NCI-H1105 treated with DMSO at 0.1 percent for 48 hours (cell line): Measurements from ENCODE around the gene SPATA16.
"Not testable (repeated sequence)": the region's sequence is repeated elsewhere in the genome, so short reads cannot be mapped to it uniquely, and the experiment has no call there.

Experiments
- DNase-seq: peaks from one replicate; lab custom pipeline; 2025; lab: John Stamatoyannopoulos, UW

The SPATA16 gene, protein sequence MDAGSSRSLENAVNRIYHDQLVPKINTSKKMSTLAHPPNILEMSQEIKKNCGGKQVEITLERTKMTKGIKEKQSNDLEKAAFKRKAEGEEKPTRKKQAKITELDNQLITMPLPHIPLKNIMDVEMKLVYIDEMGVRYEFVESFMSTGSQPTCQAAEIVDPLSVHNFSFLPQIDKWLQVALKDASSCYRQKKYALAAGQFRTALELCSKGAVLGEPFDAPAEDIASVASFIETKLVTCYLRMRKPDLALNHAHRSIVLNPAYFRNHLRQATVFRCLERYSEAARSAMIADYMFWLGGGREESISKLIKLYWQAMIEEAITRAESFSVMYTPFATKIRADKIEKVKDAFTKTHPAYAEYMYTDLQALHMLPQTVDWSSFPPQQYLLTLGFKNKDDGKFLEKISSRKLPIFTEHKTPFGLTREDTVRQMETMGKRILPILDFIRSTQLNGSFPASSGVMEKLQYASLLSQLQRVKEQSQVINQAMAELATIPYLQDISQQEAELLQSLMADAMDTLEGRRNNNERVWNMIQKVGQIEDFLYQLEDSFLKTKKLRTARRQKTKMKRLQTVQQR

DNA sequence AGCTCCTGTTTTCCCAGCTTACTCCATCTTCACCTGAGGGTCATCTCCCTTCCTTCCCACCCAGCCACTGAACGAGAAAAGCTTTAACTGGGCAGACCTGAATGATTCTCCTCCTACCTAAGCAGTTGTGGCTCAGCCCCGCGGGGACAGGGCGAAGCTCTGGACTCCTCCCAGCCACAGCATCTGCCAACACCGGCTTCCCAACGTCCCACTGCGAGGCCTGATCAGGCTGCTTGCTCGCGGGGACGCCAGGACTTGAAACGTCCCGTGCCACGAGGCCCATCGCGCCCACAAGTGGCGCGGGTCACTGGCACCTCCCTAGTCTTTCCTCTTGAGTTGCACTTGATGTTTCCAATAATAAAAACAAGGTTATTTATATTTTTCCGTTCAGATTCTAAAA is at the start of gene SPATA16:
Gene SPATA16, minus strand, starts transcription at position 250 of the 400 bp plus-strand sequence. CDS start 23,504 bp downstream, outside the sequence.
- DNase-seq: no peak

DNA sequence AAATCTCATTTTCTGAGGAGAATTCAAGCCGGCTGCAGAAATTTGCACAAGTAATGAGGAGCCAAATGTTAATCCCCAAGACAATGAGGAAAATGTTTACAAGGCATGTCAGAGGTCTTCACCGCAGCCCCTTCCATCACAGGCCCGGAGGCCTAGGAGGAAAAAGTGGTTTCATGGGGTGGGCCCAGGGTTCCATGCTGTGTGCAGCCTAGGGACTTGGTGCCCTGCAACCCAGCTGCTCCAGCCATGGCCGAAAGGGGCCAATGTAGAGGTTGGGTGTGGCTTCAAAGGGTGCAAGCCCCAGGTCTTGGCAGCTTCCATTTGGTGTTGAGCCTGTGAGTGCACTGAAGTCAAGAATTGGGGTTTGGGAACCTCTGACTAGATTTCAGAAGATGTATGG is 42.0 kb upstream of the SPATA16 start:
- not testable (repeated sequence) for DNase-seq

DNA sequence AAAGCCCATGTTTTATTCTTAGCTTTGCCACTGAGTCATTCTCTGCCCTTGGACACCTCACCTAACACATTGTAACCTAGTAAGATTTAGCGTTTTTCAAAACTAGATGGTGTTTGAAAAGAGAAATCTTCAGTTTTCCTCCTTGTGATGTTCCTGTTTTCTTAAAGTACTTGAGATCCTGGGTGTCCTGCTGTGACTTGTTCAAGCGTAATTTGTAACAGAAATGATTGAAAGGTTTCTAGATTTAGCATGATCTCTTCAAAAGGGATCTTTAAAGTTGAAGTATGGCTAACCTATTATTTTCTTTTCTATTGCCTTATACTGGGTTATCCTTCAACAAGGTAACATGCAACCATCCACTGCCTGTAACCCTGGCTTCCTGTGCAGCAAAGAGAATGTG is 32.6 kb upstream of the SPATA16 start:
- DNase-seq: no peak

DNA sequence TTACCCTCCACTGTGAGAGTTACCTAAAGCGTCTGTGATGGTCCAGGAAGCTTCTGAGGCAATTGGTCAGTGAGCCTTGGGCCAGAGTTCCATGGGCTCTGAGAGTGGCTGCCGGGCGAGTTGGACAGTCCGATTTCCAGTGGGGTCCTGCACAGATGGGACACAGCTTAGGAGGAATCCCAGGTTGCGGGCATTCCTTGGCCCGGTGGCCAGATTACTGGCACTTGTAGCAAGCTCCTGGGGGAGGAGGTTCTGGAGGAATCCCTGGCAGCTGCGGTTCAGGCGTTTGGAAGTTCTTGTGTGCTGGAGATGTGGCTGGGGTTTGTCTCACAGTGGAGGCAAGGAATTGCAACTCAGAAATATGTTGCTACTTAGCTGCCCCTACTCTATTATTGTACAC is 18.1 kb upstream of the SPATA16 start:
- DNase-seq: not testable (repeated sequence)

DNA sequence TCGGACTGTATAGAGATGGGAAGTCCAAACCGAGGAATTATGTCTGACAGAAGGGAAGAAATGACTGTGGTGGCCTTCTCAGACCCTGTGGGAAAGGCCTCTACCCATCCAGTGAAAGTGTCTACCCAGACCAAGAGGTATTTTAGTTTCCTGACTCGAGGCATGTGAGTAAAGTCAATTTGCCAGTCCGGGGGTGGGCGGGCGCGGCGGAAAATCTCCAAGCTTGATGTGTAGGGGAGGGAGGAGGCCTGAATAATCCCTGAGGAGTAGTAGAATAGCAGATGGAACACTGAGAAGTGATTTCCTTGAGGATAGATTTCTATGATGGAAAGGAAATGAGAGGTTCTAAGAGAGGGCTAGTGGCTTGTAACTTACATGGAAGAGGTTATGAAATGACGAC is 15.5 kb upstream of the SPATA16 start:
- not testable (repeated sequence) for DNase-seq

DNA sequence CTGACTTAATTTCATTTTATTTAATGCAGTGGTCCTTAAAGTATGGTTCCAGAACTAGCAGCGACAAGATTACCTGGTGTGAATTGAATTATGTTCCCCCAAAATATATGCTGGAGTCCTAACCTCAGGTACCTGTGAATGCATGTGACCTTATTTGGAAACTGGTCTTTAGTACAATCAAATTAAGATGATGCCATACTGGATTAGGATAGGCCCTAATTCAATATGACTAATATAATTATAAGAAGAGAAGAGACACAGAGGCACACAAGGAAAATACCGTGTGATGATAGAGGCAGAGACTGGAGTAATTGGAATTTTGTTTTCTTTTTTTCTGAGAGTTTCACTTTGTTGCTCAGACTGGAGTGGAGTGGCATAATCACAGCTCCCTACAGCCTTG is 12.6 kb upstream of the SPATA16 start:
- no peak for DNase-seq

DNA sequence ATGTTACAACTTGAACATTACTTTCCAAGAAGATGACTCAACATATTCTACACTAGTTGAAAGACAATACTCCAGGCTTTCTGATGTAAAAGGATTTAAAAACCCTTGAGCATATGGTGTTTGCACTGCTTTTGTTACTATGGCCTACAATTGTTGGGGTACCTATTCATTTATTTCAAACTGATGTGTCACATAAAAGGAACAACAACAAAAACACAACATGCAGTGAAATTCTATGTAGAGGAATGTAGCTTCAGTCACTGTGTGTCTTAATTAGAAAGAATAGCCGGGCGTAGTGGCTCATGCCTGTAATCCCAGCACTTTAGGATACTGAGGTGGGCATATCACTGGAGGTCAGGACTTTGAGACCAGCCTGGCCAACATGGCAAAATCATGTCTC is 1.6 kb downstream of the SPATA16 start:
- DNase-seq: no peak

DNA sequence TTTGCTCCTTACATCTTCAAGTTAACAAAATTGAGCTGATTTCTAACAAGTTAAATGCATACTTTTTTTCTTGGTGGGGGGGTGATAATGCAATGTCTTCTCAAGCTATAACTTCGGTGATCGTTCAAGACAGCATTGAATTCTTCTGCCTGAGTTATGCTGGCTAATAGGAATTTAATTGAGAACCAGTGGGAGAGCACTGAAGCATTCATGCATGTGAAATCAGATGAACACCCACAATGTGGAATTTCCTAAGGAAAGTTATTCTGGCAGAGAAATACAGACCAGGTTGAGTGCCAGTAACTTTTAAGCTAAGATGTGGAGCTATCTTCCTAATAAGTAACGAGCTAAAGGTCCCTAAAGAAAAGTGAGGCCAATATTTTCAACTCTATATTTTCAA is 3.0 kb downstream of the SPATA16 start:
- DNase-seq: no peak

DNA sequence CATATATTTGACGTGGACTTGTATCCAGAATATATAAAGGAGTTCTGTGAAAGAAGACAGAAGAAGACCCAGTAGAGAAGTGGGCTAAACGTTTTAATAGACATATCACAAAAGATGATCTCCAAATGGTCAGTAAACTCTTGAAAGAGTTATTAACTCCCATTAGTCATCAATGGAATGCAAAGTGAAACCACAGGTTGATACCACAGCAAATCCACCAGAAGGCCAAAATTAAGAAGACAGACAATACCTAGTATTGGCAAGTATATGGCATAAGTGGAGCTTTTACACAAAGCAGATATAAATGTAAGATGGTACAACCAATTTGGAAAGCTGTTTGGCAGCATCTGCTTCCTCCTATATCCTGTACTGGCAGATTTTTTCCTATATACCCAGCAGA is 6.0 kb downstream of the SPATA16 start:
- no peak for DNase-seq

DNA sequence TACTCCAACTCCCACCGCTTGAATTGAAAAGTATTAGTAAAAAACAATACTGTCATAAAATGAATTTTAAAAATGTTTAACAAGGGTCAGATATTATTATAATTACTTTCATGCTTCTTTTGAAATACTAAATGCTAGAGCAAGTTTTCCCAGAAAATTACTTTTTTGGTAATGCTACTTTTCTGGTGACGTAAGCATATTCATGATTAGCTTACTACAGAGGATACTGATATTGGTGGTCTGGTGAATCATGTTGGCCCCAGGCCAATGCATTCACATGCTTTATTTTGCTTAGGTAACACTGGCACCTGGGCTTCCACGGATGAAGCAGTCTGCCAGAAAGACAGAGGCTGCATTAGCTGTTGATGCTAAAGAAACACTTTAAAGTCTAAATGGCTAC is 12.4 kb downstream of the SPATA16 start:
- no peak for DNase-seq

DNA sequence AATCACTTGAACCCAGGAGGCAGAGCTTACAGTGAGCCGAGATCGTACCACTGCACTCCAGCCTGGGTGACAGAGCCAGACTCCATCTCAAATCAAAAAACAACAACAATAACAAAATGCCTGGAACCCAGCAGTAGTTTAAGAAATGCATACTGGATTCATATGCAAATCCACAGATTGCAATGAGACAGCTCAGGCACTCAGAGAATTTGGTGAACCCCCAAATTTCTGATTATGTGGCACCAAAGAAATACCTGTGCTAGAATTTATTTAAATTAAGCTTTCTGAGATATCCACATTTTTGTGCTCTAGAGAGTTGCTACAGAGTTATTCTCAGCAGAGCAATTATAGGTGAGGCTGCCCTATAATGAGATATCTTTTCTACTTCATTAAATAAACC is 29.7 kb downstream of the SPATA16 start:
- no peak for DNase-seq

DNA sequence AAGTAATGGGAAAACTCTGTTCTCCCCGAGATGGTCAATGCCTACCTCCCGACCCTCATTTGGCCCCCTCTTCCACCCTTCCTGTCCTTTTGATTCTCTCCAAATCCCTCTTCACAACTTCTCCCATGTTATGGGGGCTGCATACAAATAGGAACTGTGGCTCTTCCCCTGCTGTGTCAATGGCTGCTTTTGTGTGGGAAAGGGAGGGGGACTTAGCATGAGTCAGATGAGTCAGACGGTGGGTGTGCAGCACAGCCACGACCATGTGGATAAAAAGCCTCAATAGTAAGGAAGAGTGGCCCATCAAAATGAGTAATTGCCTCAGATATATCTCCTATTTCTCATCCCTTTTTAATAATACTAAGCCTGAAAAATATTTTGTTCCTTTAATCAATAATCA is 31.9 kb downstream of the SPATA16 start:
- no peak for DNase-seq

DNA sequence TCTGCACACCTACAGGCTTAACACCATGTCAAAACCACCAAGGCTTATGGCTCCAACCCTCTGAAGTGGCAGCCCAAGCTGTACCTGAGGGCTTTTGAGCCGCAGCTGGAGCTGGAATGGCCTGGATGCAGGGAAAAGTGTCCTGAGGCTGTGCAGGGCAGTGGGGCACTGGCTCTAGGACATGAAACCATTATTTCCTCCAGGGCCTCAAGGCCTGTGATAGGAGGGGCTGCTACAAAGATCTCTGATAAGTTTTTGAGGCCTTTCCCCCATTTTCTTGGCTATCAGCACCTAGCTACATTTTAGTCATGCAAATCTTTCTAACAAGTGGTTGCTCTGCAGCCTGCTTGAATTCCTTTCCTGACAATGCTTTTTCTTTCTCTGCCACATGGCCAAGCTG is 37.6 kb downstream of the SPATA16 start:
- DNase-seq: no peak

DNA sequence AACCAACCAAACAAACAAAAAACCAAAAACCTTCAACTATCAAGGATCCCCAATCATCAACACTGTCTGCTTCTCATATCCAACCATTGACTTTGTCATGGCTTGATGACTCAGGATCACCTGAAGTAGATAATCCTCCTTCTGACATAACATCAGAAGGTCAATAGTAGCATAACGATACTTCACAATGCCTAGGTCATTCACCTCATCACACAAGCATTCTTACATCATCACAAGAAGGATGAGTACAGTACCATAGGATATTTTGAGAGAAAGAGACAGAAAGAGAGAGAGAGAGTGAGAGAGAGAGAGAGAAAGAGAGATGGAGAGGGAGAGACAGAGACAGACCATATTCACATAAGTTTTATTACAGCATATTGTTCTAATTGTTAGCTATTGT is 42.1 kb downstream of the SPATA16 start:
- no peak for DNase-seq

DNA sequence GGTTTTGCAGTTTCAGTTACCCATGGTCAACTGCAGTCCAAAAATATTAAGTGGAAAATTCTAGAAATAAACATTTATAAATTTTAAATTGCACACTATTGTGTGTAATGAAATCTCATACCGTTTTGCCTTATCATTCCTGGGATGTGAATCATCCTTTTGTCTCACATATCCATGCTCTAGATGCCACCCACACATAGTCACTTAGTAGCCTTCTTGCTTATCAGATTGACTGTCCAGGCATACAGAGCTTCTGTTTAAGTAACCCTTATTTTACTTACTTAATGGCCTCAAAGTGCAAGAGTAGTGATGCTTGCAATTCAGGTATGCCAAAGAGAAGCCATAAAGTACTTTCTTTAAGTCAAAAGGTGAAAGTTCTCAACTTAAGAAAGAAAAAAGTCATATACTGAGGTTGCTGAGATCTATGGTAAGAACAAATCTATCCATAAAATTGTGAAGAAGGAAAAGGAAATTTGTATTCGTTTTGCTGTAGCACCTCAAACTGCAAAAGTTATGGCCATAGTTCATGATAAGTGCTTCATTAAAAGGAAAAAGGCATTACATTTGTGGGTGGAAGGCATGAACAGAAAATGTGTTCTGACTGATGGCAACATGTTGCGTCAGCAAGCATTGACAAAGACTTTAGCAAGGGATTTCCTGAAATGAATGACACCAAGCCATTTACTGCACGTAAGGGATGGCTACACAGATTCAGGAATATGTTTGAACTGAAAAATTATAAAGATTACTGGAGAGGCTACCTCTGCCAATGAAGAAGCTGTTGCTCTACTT is 43.8 kb downstream of the SPATA16 start:
- DNase-seq: no peak

DNA sequence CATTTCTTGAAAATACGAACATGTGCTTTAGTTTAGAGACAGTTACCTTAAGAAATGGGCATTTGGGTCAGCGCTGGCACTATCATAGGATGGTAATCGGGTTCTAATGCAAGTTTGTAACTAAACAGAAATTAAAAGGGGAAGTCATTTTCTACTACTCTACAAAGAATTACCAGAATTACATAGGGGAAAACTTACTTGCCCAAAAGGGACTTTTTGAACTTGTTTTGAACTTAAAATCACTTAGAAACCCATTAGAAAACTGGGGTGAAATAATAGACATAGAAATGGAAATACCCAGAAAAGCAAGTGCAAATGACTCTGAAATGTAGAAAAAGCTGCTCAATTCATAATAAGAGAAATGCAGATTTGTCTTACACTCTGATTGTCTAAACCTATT is 44.9 kb downstream of the SPATA16 start:
- DNase-seq: no peak

DNA sequence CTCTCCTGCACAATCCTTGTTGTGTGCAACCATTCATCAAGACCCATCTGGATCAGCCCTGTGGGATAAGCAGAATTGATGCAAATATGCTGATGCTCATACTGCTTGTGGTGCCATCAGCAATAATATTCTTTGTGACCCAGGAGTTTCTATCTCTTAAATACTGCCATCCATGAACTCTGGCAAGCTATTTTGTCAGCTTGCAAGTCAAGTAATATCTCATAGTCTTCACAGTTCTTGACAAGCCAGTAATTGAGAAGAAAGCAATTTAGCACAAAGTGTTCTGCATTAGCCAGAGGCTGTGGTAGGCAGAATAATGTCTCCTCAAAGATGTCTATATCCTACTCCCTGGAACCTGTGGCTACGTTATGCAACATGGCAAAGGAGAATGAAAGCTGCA is 49.0 kb downstream of the SPATA16 start:
- DNase-seq: no peak

DNA sequence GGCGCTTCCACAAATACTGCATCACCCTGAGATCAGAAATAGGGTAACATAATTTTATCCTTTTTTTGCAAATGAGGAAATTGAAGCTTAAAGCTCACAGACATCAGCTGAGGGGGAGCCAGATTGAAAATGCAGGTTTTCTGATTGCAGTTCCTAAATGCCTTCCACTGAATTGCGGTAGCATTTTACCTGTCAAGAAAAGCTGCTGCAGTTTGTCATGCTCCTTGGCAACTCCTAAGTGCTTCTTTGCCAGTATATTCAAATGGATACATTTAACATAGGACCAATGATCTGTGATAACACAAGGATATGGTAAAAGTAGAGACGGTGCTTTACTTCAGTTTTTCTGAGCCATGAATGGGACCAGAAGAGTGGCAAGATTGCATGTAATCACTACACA is 50.5 kb downstream of the SPATA16 start:
- DNase-seq: no peak

DNA sequence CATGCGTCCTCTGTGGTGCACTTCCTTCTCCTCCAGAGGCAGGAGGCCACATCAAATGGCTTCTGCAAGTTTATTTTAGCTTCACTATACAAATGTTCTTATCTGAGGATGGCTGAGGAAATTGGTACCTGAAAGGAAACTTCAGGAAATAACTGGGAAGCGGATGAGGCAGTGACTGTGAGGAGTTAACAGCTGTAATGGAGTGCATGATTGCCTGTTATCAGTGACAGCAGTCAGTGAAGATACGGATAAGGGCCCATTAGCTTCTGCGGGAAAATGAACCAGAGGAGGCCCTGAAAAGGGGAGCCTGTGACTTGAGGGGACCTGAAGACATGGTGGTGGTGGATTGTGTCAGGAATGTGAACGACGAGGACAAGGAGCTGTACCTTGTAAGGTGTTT is 51.8 kb downstream of the SPATA16 start:
- DNase-seq: no peak

DNA sequence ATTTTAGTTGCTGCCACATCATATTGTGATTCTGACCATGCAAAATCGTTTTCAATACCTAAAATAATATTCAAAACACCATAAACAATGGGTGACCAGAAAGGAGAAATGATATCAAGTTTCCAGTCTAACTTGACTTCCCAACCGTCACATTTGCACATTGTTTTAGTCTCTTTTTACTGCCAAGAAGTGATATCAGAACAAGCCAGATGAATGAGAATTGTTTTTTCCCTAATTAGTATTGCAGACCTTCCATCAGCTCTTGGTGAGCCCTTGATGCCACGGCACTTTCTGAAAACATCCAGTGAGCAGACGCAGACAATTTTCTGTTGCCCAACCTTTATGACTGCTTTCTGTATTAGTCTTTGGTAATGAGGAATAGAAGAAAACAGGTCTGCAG is 62.5 kb downstream of the SPATA16 start:
- DNase-seq: no peak

DNA sequence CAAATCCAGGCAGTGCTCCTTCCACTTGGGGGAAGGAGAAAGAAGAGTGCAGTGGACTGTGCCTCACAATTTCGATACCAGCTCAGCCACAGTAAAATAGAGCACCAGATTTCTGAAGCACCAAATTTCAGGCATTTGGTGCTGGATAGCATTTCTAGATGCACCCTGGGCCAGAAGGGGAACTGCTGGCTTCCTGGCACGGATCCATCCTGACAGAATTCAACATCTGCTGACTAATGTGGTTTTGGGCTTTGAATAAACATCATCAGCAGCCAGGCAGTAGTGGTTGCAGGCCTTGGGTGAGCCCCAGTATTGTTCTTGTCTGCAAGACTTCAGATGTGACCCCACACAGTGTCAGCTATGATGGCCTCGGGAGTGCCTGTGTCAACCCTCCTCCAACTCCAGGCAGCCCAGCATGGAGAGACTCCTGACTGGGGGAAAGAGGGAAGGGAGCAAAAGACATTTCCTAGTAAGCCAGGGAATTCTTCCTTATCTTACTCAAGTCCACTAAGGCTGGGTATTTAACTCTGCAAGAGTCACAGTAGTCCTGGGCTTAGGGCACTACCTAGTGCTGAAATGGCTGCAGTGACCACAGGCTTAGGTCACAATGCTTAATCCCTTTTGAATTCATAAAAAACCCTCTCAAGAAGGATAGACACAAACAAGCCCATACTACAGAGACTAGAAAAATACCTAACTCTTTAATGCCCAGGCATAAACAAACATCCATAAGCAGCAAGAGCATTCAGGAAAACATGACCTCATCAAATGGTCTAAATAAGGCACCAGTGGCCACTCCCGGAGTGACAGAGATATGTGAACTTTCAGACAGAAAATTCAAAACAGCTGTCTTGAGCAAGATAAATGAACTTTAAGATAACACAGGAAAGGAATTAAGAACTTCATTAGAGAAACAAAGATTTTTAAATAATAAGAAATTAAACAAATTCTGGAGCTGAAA is 74.7 kb downstream of the SPATA16 start:
- DNase-seq: peak; percentile 22

DNA sequence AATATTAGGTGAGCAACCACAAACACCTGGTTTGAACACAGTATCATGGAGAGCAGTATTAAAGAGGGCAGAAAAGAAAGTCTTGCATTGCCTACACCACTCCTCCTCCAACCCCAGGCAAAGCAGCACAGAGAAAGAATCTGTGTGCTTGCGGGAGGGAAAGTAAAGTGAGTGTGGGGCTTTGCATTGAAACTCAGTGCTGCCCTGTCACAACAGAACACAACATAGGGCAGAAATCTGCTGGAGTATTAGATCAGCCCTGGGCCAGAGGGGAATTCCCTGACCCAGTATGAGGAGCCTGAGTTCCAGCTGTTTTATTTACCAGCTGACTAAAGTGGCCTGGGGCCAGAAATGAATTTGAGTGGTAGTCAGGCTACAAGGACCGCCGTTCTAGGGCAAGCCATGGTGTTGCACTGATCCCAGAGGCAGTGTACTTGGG is 75.5 kb downstream of the SPATA16 start:
- DNase-seq: no peak
